SK-N-SH (cell line): ENCODE data around the gene MST1.
A peak's percentile ranks its signal among the peaks of the same experiment; 100 is the strongest.

Source experiments
- EP300 ChIP-seq, 2 experiments: IDR thresholded peaks; 2 replicates each; pipeline versions ENCODE4 v1.4.0 to v1.6.1; 2012; ENCODE audit warnings: borderline replicate concordance in 1 of 2, low read depth in 1 of 2, low read length in 1 of 2
- NFIC ChIP-seq: IDR thresholded peaks from 2 replicates; pipeline ENCODE4 v1.4.0; 2012; ENCODE audit warnings: borderline replicate concordance
- TF ChIP-seq, protein P1 (sequence below): fragments of 200-600 bp; sonication (generic); IDR thresholded peaks from 2 replicates; pipeline ENCODE4 v1.6.1; 2017; ENCODE audit warnings: antibody characterized with exemption, mild to moderate bottlenecking, moderate library complexity
- TF ChIP-seq, protein P2 (sequence below): IDR thresholded peaks from 2 replicates; pipeline ENCODE4 v1.4.0; 2012; ENCODE audit warnings: low read depth

DNA sequence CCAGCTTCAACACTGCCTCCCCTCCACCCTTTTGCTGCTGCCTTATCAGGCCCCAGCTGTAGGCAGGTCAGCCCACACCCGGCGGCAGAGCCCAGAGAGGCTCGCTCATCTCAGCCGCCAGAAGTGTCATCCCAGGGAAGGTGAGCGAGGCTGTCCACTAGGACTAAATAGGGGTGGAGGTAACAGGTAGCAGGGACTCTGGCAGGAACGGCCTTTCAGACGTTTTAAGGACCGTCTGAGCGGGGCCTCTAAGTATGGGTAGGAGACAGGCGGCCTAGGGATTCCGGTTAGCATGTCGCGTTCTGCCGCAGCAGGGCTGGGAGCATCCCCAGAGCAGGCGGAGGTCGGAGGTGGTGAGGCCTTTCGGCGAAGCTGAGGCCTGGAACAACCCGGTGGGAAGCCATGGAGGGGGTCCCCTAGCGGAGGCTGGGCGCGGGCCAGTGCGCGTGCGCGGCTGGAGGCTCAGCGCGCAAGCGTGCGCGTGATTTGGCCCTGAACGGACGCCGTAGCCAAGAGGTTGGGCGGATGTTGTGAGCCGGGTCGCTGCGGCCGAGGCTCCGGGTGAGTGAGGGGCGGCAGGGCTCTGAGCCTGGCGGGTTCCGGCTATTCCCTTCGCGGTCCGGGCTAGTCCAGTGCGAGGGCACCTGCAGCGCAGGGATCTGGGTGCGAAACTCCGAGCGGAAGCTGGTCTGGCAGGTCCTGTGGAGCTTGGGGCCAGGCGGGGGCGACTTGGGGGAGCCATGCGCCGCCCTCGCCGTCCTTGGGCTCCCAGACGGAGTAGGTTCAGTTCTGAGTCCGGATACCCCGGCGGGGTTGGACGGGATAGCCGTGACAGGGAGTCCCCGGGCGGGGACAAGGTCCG, at the start of gene MST1, which contains the start of gene RNF123:
- TF ChIP-seq, protein P1, sequence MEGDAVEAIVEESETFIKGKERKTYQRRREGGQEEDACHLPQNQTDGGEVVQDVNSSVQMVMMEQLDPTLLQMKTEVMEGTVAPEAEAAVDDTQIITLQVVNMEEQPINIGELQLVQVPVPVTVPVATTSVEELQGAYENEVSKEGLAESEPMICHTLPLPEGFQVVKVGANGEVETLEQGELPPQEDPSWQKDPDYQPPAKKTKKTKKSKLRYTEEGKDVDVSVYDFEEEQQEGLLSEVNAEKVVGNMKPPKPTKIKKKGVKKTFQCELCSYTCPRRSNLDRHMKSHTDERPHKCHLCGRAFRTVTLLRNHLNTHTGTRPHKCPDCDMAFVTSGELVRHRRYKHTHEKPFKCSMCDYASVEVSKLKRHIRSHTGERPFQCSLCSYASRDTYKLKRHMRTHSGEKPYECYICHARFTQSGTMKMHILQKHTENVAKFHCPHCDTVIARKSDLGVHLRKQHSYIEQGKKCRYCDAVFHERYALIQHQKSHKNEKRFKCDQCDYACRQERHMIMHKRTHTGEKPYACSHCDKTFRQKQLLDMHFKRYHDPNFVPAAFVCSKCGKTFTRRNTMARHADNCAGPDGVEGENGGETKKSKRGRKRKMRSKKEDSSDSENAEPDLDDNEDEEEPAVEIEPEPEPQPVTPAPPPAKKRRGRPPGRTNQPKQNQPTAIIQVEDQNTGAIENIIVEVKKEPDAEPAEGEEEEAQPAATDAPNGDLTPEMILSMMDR = peak; percentile 36
- no peak for TF ChIP-seq NFIC
- no peak for TF ChIP-seq EP300 (IDR thresholded peaks at IDR 0.05; ENCODE audit: borderline replicate concordance in 1 of 2, low read depth in 1 of 2, low read length in 1 of 2)
- TF ChIP-seq, protein P2, sequence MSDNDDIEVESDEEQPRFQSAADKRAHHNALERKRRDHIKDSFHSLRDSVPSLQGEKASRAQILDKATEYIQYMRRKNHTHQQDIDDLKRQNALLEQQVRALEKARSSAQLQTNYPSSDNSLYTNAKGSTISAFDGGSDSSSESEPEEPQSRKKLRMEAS = peak; percentile 53
